Osteoblast (primary cell): ENCODE data around the gene KRT86. TPM values are rescaled to one million over a fixed set of nuclear protein-coding genes. Genes with fewer than 3 reads are reported as not detected.

Experiments used
- DNase-seq: peaks from one replicate; pipeline ENCODE4 v3.0.0; 2011; ENCODE audit warnings: low spot score, mixed read lengths; ENCODE audit not compliant: insufficient read length; ENCODE audit errors: missing footprints
- H2AFZ ChIP-seq: 2 replicates; pipeline ENCODE4 v1.6.0; 2011; ENCODE audit warnings: mild to moderate bottlenecking, low read length
- H3K27ac ChIP-seq: 2 replicates; pipeline ENCODE4 v1.5.1; 2011; ENCODE audit warnings: mild to moderate bottlenecking, low read depth, low read length, moderate library complexity
- H3K27me3 ChIP-seq: 2 replicates; pipeline ENCODE4 v1.6.0; 2012; ENCODE audit warnings: mild to moderate bottlenecking, control low read depth, inconsistent platforms, low read length, moderate library complexity; ENCODE audit not compliant: insufficient read depth
- H3K36me3 ChIP-seq: 2 replicates; pipeline ENCODE4 v1.5.1; 2011; ENCODE audit warnings: mild to moderate bottlenecking, low read length, control low read depth, moderate library complexity; ENCODE audit not compliant: insufficient read depth
- H3K4me1 ChIP-seq: 2 replicates; pipeline ENCODE4 v1.5.1; 2011; ENCODE audit warnings: mild to moderate bottlenecking, low read length, control low read depth, moderate library complexity; ENCODE audit not compliant: insufficient read depth
- H3K4me2 ChIP-seq: 2 replicates; pipeline ENCODE4 v1.6.0; 2011; ENCODE audit warnings: mild to moderate bottlenecking, low read length; ENCODE audit not compliant: insufficient read depth
- H3K4me3 ChIP-seq: fragments of 200-600 bp; sonication (generic); 3 replicates; pipeline ENCODE4 v1.5.1; 2012; ENCODE audit warnings: mild to moderate bottlenecking, low read length, inconsistent platforms; ENCODE audit not compliant: insufficient read depth
- H3K79me2 ChIP-seq: 2 replicates; pipeline ENCODE4 v1.6.0; 2012; ENCODE audit warnings: mild to moderate bottlenecking, low read length, control low read depth, inconsistent platforms; ENCODE audit not compliant: insufficient read depth
- H3K9me3 ChIP-seq: 2 replicates; pipeline ENCODE4 v1.5.1; 2011; ENCODE audit warnings: low read depth, low read length, control low read depth
- H4K20me1 ChIP-seq: 2 replicates; pipeline ENCODE4 v1.6.0; 2012; ENCODE audit warnings: mild to moderate bottlenecking, low read length, control low read depth; ENCODE audit not compliant: insufficient read depth
- total RNA-seq: library from RNA; depleted of rRNA; stranded (reverse); fragments of >200 nt; gene quantifications from 2 replicates; pipeline ENCODE4 v1.2.3, GENCODE V29; 2012
- TF ChIP-seq, protein P1 (sequence below): IDR thresholded peaks from 2 replicates; pipeline ENCODE4 v1.5.1; 2011; ENCODE audit warnings: mild to moderate bottlenecking, low read depth, low read length, moderate library complexity; ENCODE audit errors: extremely low read depth

Gene KRT86
- total RNA-seq, 1 donor = 0.36 TPM

DNA sequence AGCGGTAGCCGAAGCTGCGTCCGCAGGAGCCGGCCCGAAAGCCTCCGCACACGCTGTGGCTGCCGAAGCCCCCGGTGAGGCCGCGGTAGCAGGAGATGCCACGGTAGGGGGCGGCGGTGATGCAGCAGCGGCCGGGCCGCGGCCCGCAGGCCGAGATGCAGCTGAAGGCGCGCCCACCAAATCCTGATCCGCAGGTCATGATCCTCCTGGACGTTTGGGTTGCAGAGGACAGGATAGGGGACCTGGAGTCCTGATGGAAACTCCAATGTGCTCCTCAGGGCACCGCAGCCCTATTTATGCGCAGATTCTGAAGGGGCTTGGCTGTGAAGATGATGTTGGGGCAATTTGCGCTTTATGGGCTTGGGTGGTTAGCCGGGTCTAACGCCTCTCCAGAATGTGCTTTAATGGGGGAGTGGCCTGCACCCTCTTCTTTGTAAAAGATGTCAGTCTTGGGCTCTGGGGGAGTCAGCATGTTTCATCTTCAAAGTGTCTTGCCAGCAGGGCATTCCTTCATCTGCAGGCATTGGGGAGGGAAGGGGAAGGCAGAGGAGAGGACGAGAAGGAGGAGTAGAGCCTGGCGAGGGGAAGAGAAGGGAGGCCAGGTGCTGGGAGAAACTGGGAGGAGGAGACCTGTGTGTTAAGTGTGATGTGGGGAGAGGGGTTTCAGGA, 17.0 kb downstream of the KRT86 start, which contains the start of gene KRT81:
TSS of gene KRT81 (minus strand) at position 268 of the 669 bp plus-strand sequence. CDS start at position 199, 69 bp downstream.
- H3K9me3 ChIP-seq = no peaks in the 10 kb centered on the region
- no peaks in the 10 kb centered on the region for H3K27me3 ChIP-seq
- no peak within 1 kb of the TSS for H3K4me2 ChIP-seq
- H4K20me1 ChIP-seq = no peaks in the 10 kb centered on the region
- TF ChIP-seq, protein P1, sequence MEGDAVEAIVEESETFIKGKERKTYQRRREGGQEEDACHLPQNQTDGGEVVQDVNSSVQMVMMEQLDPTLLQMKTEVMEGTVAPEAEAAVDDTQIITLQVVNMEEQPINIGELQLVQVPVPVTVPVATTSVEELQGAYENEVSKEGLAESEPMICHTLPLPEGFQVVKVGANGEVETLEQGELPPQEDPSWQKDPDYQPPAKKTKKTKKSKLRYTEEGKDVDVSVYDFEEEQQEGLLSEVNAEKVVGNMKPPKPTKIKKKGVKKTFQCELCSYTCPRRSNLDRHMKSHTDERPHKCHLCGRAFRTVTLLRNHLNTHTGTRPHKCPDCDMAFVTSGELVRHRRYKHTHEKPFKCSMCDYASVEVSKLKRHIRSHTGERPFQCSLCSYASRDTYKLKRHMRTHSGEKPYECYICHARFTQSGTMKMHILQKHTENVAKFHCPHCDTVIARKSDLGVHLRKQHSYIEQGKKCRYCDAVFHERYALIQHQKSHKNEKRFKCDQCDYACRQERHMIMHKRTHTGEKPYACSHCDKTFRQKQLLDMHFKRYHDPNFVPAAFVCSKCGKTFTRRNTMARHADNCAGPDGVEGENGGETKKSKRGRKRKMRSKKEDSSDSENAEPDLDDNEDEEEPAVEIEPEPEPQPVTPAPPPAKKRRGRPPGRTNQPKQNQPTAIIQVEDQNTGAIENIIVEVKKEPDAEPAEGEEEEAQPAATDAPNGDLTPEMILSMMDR = no peak
- H3K27ac ChIP-seq = no peak within 1 kb of the TSS
- H3K4me1 ChIP-seq = peaks cover 4% of the 10 kb centered on the region
- no peak within 1 kb of the TSS for H2AFZ ChIP-seq
- no peak for DNase-seq
- H3K4me3 ChIP-seq = no peak within 1 kb of the TSS
- H3K79me2 ChIP-seq = no peaks in the 10 kb centered on the region
- no peaks in the 10 kb centered on the region for H3K36me3 ChIP-seq

DNA sequence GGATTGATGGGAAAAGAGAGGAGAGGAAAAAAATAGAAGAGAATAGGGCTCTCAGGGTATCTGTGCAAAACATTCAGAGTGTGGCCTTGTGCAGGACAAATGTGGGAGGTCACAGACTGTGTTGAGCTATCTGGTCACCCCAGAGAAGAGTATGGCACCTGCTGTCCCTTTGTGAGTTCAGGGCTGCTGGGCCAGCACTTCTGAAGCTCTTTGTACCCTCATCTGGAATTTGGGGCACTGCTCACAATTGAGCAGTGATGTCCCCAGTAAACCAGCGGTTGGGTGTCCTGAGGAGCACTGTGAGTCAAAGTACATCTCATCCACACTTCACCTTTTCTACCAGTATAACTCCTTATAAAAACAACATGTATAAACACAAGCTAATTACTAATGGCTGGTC, 19.5 kb downstream of the KRT86 start:
- no peaks in the 10 kb centered on the region for H3K36me3 ChIP-seq
- H3K4me3 ChIP-seq = no peak overlapping the region
- no peaks in the 10 kb centered on the region for H3K4me1 ChIP-seq
- DNase-seq = peak; percentile 74
- H3K4me2 ChIP-seq = no peak overlapping the region
- no peaks in the 10 kb centered on the region for H3K79me2 ChIP-seq
- H3K9me3 ChIP-seq = no peaks in the 10 kb centered on the region
- H4K20me1 ChIP-seq = no peaks in the 10 kb centered on the region
- H3K27ac ChIP-seq = no peak overlapping the region
- peaks cover 7% of the 10 kb centered on the region for H3K27me3 ChIP-seq
- H2AFZ ChIP-seq = no peak overlapping the region
- TF ChIP-seq, protein P1 = no peak

DNA sequence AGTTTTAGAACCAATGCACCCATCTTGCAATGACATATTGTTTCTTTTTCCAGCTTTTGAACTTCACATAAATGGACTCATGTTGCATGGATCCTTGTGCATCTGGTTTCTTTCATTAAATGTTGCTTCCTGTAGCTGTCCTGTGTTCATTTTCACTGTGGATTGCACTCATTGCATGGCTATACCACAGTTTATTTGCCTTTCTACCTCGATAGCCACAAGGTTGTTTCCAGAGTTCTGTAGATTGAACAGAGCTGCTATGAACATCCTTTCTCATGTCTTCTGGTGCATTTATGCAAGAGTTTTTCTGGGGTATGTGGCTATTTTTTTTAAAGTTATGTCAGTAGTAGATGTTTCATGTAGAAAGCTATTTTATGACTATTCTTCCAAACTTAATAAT, 20.4 kb downstream of the KRT86 start:
- DNase-seq = no peak
- no peaks in the 10 kb centered on the region for H3K4me1 ChIP-seq
- H4K20me1 ChIP-seq = no peaks in the 10 kb centered on the region
- TF ChIP-seq, protein P1 = no peak
- peaks cover 7% of the 10 kb centered on the region for H3K27me3 ChIP-seq
- no peaks in the 10 kb centered on the region for H3K9me3 ChIP-seq
- H3K4me3 ChIP-seq = no peak overlapping the region
- H3K27ac ChIP-seq = no peak overlapping the region
- no peak overlapping the region for H2AFZ ChIP-seq
- H3K4me2 ChIP-seq = no peak overlapping the region
- no peaks in the 10 kb centered on the region for H3K36me3 ChIP-seq
- no peaks in the 10 kb centered on the region for H3K79me2 ChIP-seq

DNA sequence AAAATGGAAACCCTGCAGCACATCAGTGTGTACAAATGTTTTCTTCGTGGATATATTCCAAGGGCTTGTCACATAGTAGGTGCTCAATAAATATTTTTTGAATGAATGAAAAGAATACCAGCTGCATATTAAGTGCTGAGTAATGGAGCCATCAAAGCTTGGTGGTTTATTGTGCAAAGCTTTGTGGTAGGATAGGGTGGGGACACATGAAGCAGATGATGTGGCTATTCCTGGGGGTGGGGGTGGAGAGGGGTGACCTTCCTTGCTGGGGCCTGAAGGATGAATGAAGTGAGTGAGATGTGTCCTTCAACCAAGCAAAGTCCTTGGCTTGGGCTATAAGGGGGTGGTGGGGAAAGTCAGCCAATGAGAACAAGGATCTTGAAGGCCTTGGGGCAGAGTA, 21.2 kb downstream of the KRT86 start:
- no peak overlapping the region for H3K4me3 ChIP-seq
- H3K36me3 ChIP-seq = no peaks in the 10 kb centered on the region
- no peaks in the 10 kb centered on the region for H3K79me2 ChIP-seq
- H2AFZ ChIP-seq = no peak overlapping the region
- peaks cover 10% of the 10 kb centered on the region for H3K27me3 ChIP-seq
- no peaks in the 10 kb centered on the region for H3K4me1 ChIP-seq
- TF ChIP-seq, protein P1 = no peak
- no peaks in the 10 kb centered on the region for H3K9me3 ChIP-seq
- H3K4me2 ChIP-seq = no peak overlapping the region
- DNase-seq = no peak
- H4K20me1 ChIP-seq = no peaks in the 10 kb centered on the region
- no peak overlapping the region for H3K27ac ChIP-seq
